GM21576 (cell line): ENCODE data around the gene CNTNAP2.
"Not testable (repeated sequence)": the region's sequence is repeated elsewhere in the genome, so short reads cannot be mapped to it uniquely, and the experiment has no call there.

Experiments used
- ATAC-seq: cut with Tn5 transposase; IDR thresholded peaks from one replicate; pipeline ENCODE4 v1.9.1; 2021; ENCODE audit warnings: mild to moderate bottlenecking, moderate library complexity; ENCODE audit not compliant: unreplicated experiment

CNTNAP2 gene

DNA sequence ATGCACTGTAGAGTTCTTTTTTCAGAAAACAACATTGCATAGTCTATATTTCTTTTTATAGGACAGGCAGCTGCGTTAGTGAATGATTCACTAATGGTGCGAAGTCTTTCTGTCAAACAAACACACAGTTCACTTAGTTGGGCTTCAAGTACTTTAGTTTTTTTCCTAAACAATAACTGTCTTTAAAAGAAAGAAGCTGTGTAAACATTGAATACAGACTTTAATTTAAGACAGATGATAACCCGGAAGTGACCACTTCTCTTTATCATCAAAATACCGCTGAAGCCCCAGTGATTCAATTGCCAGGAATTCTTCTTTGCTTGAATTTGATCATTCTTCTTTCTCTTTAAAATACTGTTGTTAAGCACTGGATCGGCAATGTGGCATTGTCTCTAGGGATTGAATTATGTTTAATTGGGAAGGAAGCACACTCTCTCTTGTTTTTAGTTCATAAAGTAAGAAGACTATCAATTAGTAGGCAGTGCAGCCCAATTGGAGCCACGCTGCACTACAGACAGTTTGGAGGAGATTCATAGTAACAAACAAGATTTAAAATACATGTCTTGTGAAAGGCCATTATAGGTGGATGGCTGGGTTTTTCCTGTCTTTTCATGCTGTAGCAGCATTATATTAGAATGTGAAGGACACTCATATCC, 30.4 kb downstream of the CNTNAP2 start:
- no peak for ATAC-seq

DNA sequence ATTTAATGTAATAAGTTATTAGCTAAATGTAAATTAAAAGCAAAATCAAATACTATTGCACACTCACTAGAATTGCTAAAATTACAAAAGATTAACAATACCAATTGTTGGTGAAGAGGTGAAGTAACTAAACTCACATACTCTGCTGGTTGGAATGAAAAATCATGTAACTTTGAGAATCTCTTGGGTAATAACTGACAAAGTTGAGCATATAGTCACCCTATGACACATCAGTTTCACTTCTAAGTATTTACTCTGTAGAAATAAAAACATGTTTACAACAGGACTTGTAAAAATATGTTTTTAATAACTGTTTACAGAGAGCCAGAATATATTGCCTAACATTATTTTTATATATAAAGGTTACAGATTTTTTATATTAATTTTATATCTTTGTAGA, 33.6 kb downstream of the CNTNAP2 start:
- no peak for ATAC-seq

DNA sequence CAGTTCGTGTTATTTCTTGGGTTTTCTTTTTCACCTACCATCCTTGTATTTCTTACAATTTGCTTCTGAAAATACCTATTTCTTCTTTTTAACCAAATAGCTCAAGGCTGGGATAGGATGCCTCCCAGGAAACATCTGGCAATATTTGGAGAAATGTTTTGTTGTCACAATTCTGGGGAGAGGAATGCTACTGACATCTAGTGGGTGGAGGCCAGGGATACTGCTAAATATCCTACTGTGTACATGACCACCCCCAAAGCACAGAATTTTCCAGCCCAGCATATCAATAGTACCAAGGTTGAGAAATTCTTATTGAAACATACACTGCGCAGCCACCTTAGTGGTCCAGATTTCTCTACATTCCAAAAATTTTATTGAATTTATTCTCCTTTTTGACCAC, 55.5 kb downstream of the CNTNAP2 start:
- ATAC-seq: no peak

DNA sequence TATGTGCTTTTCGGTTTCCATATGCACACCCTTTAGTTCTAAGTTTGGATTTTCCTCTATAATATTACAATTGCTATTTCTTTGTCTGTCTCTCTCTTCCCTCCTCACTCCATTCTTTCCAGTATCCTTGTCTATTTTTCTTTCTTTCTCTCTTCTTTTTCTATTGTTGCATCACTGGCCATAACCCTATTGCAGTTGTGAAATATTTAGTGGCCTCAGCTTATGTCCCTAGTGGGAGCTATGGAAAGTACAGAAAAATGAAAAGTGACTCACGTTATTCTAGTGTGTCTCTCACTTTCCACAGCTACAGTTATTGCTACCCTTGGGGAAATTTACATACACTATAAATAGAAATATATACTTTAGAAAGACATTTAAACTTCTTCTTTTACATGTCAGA, 59.1 kb downstream of the CNTNAP2 start:
- ATAC-seq: no peak

DNA sequence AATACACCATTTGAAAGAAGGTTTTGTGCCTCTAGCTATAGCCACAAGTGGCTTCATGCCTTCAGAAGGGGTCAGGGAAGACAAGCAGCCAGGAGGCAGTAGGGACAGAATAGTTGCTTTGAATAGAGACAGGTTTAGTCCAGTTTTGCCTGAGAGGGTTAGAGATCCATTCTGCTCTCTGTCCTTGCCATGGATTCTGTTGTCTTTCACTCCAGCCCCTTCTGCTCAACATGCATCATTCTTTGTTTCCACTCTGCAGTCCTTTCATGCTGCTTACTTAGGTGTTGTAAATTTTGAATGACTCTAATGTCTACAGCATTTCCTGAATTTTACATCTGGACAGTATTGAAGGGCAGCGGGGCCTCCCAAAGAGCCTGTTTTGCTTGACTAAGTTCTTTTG, 60.3 kb downstream of the CNTNAP2 start:
- no peak for ATAC-seq

DNA sequence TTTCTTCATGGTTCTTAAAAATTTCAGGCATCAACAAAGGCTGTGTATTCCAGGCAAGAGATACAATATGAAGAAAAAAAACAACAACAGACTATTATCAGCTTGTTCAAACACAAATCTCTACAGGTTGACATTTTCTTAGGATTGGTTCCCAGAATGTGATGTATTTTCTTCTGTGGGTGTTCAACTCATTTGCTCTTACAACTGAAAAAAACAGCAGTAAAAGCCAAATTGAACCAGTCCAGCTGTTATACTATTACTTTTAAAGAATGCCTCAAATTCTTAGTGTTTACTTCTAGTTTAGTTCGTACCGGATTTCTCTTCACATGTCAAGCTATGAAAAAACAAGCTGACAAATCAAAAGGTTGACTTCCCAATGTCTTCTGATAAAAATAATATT, 60.7 kb downstream of the CNTNAP2 start:
- ATAC-seq: no peak

DNA sequence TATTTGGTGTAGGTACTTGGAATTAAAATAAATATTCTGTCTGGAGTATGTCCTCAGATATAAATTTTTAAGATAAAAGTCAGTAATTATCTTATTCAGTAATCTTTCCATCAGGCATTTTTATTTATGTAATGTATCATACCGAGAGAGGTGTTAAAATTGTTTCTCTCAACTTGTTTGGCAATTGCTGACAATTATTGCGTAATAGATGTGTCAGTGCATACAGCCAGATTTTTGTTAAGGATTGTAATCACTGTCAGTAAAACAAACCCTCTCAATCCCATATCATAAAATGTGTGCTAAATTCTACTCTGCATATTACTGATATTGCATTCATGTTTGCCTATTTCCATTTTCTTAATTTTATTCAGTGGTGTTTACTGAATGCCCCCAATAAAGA, 69.2 kb downstream of the CNTNAP2 start:
- ATAC-seq: no peak

DNA sequence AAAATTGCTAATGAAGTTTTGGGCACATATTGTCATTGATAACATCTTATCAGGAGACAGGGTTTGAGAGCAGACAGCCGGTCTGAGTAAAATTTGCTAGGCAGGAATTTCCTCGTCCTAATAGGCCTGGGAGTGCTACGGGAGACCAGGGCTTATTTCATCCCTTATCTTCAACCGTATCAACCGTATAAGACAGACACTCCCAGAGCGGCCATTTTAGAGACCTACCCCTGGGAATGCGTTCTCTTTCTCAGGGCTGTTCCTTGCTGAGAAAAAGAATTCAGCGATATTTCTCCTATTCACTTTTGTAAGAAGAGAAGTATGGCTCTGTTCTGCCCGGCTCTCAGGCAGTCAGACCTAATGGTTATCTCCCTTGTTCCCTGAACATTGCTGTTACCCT, 74.8 kb downstream of the CNTNAP2 start:
- ATAC-seq: not testable (repeated sequence)

DNA sequence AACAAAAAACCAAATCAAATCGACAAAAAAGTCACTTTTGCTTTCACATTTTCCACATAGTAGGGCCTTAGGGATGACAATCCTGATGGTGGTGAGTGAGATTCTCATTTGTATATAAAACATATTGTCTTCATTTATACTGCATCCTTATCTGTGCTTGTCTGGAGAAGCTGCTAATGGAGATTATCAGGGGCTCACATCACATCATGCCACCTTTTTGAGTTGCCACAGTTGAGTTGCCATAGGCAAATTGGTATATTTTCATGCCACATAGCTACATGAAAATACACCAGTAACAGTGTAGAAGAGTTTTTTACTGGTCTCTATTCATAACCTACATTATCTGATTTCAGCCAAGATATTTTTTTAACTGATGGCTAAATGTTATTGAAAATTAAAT, 85.3 kb downstream of the CNTNAP2 start:
- ATAC-seq: no peak

DNA sequence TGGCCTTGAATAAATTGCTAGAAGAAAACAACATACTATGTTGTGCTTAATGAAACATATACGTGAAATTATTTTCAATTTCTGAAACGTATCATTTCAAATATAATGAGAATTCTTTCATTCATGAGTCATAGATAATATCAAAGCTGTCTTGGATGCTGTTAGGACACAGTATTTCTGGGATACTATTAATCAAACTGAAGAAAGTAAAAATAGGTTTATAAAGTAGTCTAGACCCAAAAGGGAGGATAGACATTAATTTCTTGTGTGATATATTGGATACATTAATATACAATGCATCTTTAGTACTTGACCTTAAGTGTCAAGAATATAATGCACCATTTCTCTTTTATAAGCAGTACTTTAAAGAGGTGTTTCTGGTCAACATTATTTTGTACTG, 89.7 kb downstream of the CNTNAP2 start:
- no peak for ATAC-seq

DNA sequence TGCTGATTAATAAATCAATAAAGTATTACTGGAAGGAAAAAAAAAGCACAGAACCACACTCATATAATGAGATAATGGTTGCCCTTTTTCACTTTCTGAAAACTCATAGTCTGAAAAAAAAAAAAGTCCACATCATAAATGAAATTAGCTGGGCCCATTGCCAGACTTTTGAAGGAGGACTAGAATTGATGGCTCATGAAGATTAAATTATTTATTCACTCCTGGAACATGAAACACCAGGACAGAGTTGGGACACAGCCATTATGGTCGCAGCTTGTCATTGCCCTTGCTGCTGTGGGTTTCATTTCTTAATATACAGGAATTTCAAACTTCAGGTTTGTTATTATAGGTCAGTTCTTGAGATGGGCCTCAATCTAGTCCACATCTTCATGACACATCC, 91.9 kb downstream of the CNTNAP2 start:
- no peak for ATAC-seq

DNA sequence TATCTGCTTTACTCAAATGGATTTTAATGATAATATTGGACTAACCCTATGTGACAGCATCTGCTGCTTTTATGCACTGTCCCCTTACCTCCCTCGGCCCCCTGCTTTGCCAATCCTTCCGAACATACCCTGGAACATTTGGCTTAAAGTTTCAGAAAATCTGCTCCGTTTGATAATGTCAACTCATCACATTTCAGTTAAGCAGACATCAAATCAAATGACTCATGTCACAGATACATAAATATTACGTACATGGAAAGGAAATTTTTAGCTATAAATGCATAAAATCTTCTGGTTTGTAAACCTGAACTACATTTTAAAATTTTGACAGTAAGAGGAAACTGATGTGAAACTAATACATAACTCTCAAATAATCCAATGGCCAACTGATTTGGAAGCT, 98.2 kb downstream of the CNTNAP2 start:
- ATAC-seq: no peak

DNA sequence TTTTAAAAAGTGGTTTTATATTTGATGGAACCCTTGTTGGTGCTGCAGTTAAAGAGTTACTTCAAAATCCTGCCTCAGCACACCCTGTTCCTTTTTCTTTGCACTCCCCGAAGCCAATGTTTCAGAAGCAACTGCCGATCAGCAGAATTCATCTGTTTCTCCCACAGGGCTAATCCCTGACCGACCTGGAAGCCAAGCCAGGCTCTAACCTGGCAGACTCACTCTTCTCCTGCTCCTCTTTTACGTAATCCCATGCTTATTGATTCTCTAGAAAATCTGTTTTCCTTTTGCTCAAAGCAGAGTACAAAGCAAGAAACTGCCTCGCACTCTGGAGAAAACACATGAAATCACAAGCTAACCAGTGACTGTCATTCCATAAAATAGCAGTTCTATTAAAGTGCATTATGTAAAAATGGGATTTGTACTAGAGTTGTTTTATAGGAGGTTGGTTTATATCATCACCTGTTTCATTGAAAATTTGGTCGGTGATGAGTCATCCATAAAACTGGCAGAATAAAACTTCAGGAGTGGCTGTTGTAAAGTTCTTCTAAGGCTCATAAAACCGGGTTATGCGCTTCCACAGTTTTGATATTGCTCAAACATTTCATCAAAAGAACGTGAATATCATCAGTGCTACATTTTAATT, 99.9 kb downstream of the CNTNAP2 start:
- ATAC-seq: no peak

DNA sequence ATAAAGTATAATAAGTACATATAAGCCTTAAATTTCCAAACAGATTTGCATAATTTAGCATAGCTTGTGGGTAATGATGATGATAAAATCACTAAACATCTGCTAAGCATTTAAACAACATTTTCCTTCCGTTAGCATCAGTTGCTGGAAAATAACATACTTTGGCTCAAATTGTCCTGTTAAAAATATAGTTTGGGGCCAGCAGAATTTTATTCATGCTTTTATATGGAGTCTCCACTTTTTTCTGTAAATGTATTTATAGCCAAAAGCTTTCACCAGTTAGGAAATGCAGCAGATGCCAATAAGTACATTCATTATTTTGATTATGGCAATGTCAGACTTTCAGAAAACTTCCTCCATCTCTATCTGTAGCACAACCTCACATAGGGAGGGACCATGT, 107.2 kb downstream of the CNTNAP2 start:
- no peak for ATAC-seq

DNA sequence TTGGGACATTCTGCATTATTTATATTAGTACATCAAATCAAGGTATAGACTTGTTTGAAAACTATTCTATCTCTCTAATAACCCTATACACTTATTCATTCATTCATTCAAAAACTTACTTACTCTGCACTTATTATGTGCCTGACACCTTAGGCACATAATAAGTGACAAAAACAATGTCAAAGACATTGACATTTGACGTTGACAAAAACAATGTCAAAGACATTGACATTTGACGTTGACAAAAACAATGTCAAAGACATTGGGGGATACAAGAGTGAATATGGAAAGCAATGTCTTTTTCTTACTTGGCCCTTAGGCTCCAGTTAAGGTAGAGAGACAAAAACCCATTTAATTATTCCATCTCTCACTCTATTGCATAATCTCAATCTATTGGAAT, 116.0 kb downstream of the CNTNAP2 start:
- no peak for ATAC-seq

DNA sequence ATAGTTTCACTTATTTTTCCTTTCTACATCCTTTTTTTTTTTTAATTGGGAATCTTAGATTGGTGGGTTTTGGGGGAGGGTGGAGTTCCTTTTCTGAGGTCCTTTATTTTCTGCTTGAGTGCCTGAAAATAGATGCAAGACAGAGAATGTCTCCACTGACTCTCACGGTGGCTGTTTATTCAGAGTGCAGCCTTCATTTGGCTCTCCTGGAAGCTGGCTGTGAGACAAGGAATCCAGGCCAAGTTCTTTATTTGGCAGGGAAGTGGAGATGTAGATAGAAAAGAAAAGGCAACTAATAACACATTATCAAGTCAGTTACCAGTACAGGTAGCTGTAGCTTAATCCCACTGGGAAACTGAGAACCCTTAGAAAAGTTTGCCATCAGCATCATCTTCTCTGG, 118.6 kb downstream of the CNTNAP2 start:
- ATAC-seq: no peak

DNA sequence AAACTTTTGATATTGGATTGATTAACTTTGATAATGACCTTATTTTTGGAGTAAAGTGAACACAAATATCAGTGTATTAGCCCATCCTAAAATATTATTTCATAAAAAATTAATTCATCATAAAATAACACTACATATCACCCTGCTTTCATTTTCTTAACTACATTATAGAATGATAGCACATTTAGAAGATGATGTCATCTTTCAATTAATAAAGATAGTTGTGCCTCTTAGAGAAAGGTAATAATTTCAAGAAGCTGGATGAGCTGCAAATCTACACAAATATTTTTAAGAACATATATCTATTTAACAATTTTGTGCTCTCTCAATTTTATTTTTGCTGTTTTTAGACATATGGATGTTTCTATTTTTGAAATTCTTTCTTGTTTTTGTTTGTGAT, 126.1 kb downstream of the CNTNAP2 start:
- no peak for ATAC-seq

DNA sequence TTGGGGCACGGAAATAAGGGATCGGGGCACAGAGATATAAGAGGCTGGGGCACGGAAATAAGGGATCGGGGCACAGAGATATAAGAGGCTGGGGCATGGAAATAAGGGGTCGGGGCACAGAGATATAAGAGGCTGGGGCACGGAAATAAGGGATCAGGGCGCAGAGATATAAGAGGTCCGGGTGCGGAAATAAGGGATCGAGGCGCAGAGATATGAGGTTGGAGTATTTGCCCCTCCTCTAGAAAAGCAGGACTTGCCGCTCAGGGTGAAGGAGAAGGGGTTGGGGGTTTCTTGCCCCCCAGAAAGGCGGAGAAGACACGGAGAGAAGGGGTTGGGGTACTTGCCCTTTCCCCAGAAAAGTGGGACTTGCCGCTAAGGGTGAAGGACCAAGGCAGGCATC, 131.4 kb downstream of the CNTNAP2 start:
- ATAC-seq: not testable (repeated sequence)

DNA sequence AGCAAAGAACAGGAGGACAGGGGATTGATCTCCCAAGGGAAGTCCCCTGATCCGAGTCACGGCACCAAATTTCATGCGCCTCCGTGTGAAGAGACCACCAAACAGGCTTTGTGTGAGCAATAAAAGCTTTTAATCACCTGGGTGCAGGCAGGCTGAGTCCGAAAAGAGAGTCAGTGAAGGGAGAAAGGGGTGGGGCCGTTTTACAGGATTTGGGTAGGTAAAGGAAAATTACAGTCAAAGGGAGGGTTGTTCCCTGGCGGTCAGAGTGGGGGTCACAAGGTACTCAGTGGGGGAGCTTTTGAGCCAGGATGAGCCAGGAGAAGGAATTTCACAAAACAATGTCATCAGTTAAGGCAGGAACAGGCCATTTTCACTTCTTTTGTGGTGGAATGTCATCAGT, 132.1 kb downstream of the CNTNAP2 start:
- ATAC-seq: not testable (repeated sequence)

DNA sequence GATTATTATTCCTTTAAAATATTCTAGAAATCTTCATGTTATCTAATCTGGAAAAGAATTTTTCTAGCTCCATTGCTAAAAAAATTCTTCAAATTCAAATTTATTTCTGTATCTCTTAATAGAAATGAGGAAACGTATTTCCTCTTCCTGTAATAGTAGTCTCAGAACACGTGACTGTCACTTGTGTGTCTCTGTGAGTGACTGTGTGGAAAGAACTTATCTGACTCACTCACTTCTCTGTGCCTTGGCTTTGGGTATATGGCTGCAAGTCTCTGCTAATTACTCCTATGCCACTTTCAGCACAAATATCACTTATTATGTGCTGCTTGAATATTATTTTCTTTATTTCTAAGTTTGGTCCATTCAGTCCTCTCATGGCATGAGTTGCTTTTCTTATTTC, 132.7 kb downstream of the CNTNAP2 start:
- no peak for ATAC-seq

DNA sequence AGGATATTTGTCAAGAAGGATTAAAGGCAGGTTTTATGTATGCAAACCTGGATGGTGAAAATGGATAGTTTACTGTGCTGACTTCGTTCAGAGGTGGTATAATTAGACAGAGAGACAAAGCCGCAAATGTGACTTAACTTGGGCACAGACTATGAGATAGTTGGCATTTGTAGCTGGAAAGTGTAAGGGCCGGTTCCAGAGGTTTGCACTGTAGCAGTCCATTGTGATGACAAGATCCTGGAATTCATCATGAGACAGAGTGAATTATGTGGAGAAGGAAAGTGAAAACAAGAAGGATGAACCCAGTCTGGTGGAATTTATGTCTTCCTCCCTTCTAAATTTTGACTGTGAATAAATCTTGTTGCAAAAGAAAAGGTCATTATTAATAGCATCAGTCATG, 139.0 kb downstream of the CNTNAP2 start:
- ATAC-seq: no peak

DNA sequence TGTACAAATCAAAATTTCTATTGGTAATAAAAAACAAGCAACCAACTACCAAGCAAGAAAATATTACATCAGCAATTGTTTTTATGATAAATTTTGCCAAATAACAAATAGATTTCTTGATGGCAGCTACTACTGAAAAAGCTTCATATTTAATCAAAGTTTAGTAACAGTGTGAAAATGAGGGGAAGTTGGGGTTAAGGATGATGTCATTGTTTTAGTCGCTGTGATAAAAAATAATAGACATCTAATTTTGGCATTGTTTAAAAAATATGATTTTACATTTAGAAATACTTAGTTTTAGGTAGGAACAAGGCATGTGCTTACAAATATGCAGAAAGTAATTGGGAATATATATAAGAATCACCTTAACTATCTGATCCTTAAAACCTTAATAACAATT, 145.9 kb downstream of the CNTNAP2 start:
- ATAC-seq: no peak

DNA sequence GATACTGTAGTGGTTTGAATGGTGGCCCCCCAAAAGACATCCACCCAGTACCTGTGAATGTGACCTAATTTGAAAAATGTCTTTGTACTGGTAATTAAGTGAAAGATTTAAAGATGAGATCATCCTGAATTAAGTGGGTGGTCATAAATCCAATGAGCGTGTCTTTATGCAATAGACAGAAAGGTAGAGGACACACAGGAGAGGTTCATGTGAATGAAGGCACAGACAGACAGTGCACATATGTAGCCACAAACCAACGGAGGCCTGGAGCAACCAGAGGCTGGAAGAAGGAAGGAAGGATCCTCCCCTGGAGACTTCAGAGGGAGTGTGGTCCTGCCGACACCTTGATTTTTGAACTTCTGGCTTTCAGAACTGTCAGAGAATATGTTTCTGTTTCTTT, 160.3 kb downstream of the CNTNAP2 start:
- no peak for ATAC-seq
